KMS-11 (cell line): ENCODE measurements around the gene SLC6A6.

Experiments
- H2AFZ ChIP-seq: fragments of 200-600 bp; sonication (generic); 2 replicates; pipeline ENCODE4 v1.6.1; 2016; ENCODE audit warnings: antibody characterized with exemption, mixed run types, low read depth
- H3K27ac ChIP-seq: fragments of 200-600 bp; sonication (generic); 2 replicates; pipeline ENCODE4 v1.6.1; 2016; ENCODE audit warnings: mild to moderate bottlenecking, mixed run types
- H3K27me3 ChIP-seq: fragments of 200-600 bp; sonication (generic); 2 replicates; pipeline ENCODE4 v1.6.1; 2017; ENCODE audit warnings: mild to moderate bottlenecking, low read depth, mixed run types, moderate library complexity; ENCODE audit not compliant: insufficient read depth
- H3K36me3 ChIP-seq: fragments of 200-600 bp; sonication (generic); 2 replicates; pipeline ENCODE4 v1.6.1; 2017; ENCODE audit warnings: mild to moderate bottlenecking, mixed run types; ENCODE audit not compliant: insufficient read depth
- H3K4me1 ChIP-seq: fragments of 200-600 bp; sonication (generic); 2 replicates; pipeline ENCODE4 v1.6.1; 2016; ENCODE audit warnings: mild to moderate bottlenecking, low read depth, mixed run types; ENCODE audit not compliant: poor library complexity, severe bottlenecking
- H3K4me2 ChIP-seq: fragments of 200-600 bp; sonication (generic); 2 replicates; pipeline ENCODE4 v1.7.0; 2016; ENCODE audit warnings: mild to moderate bottlenecking, mixed run types
- H3K4me3 ChIP-seq: fragments of 200-600 bp; sonication (generic); IDR thresholded peaks from 2 replicates; pipeline ENCODE4 v1.6.1; 2017; ENCODE audit warnings: low read depth, low read length, mixed read lengths; ENCODE audit not compliant: insufficient read depth
- H3K79me2 ChIP-seq: fragments of 200-600 bp; sonication (generic); 2 replicates; pipeline ENCODE4 v1.6.1; 2016; ENCODE audit warnings: low read depth, mixed run types; ENCODE audit not compliant: insufficient read depth
- H3K9ac ChIP-seq: fragments of 200-600 bp; sonication (generic); 2 replicates; pipeline ENCODE4 v1.6.1; 2016; ENCODE audit warnings: mild to moderate bottlenecking, mixed run types
- H4K20me1 ChIP-seq: fragments of 200-600 bp; sonication (generic); 2 replicates; pipeline ENCODE4 v1.6.1; 2016; ENCODE audit warnings: mild to moderate bottlenecking, mixed run types; ENCODE audit not compliant: insufficient read depth
- CTCF ChIP-seq: fragments of 200-600 bp; sonication (generic); conservative IDR thresholded peaks from 2 replicates; pipeline ENCODE4 v1.6.1; 2017; ENCODE audit warnings: low read depth, mild to moderate bottlenecking, antibody characterized with exemption, low read length, moderate library complexity, mixed read lengths

Gene SLC6A6

GRCh38 chr3:14389166-14389606 lies 13.2 kb upstream of the SLC6A6 start:
- no peaks in the 10 kb centered on the region for H3K36me3 ChIP-seq
- H3K4me3 ChIP-seq = no peak overlapping the region
- H3K4me1 ChIP-seq = no peaks in the 10 kb centered on the region
- no peak overlapping the region for H3K27ac ChIP-seq
- TF ChIP-seq CTCF = no peak
- H3K27me3 ChIP-seq = no peaks in the 10 kb centered on the region
- H2AFZ ChIP-seq = no peak overlapping the region
- H3K79me2 ChIP-seq = no peaks in the 10 kb centered on the region
- H4K20me1 ChIP-seq = no peaks in the 10 kb centered on the region
- no peak overlapping the region for H3K9ac ChIP-seq
- no peak overlapping the region for H3K4me2 ChIP-seq

- H3K27me3 ChIP-seq = no peaks in the 10 kb centered on the region
- no peak overlapping the region for H3K4me3 ChIP-seq
- no peak overlapping the region for H2AFZ ChIP-seq
- TF ChIP-seq CTCF = no peak
- no peak overlapping the region for H3K9ac ChIP-seq
- no peaks in the 10 kb centered on the region for H3K36me3 ChIP-seq
- no peaks in the 10 kb centered on the region for H3K4me1 ChIP-seq
- no peak overlapping the region for H3K4me2 ChIP-seq
- no peaks in the 10 kb centered on the region for H4K20me1 ChIP-seq
- H3K27ac ChIP-seq = no peak overlapping the region
- no peaks in the 10 kb centered on the region for H3K79me2 ChIP-seq
Measured at GRCh38 chr3:14389716-14390115, 12.7 kb upstream of the SLC6A6 start.

- no peak for TF ChIP-seq CTCF
- Histone ChIP-seq H3K4me3 (no peak overlapping the region), H3K4me1 (no peaks in the 10 kb centered on the region), H3K4me2 (no peak overlapping the region), H3K9ac (no peak overlapping the region), H3K27ac (no peak overlapping the region), H4K20me1 (no peaks in the 10 kb centered on the region), H3K79me2 (no peaks in the 10 kb centered on the region), H3K36me3 (no peaks in the 10 kb centered on the region), H2AFZ (no peak overlapping the region), H3K27me3 (no peaks in the 10 kb centered on the region)
Measured at GRCh38 chr3:14391033-14391432, 11.4 kb upstream of the SLC6A6 start.

- H3K79me2 ChIP-seq = no peaks in the 10 kb centered on the region
- H3K27me3 ChIP-seq = no peaks in the 10 kb centered on the region
- no peaks in the 10 kb centered on the region for H3K36me3 ChIP-seq
- no peak overlapping the region for H3K4me2 ChIP-seq
- H3K4me1 ChIP-seq = no peaks in the 10 kb centered on the region
- TF ChIP-seq CTCF = no peak
- H3K27ac ChIP-seq = no peak overlapping the region
- no peak overlapping the region for H3K9ac ChIP-seq
- no peak overlapping the region for H2AFZ ChIP-seq
- H3K4me3 ChIP-seq = no peak overlapping the region
- no peaks in the 10 kb centered on the region for H4K20me1 ChIP-seq
Measured at GRCh38 chr3:14392231-14392630, 10.2 kb upstream of the SLC6A6 start.
